Chondrocyte (in vitro differentiated cells): ENCODE data around the gene NHLRC2. TPM values are rescaled to one million over a fixed set of nuclear protein-coding genes. Genes with fewer than 3 reads are reported as not detected.

ENCODE experiments used
- DNase-seq: peaks from one replicate; pipeline ENCODE4 v3.0.0; 2021; ENCODE audit warnings: mixed read lengths, low spot score
- H3K27ac Mint-ChIP-seq: one replicate; pipeline ENCODE4 v1.8.0; 2021; ENCODE audit warnings: mild to moderate bottlenecking, moderate library complexity, mixed read lengths; ENCODE audit not compliant: unreplicated experiment
- H3K27me3 Mint-ChIP-seq: 2 replicates; pipeline ENCODE4 v1.8.0; 2021; ENCODE audit warnings: low read depth, mixed read lengths
- H3K36me3 Mint-ChIP-seq: 2 replicates; pipeline ENCODE4 v1.8.0; 2021; ENCODE audit warnings: low read depth, mixed read lengths
- H3K4me1 Mint-ChIP-seq: 2 replicates; pipeline ENCODE4 v1.8.0; 2021; ENCODE audit warnings: low read depth, mild to moderate bottlenecking, mixed read lengths
- H3K4me3 Mint-ChIP-seq: one replicate; pipeline ENCODE4 v1.8.0; 2021; ENCODE audit warnings: mild to moderate bottlenecking, moderate library complexity, mixed read lengths; ENCODE audit not compliant: unreplicated experiment
- H3K9me3 Mint-ChIP-seq: 2 replicates; pipeline ENCODE4 v1.8.0; 2021; ENCODE audit warnings: low read depth, mixed read lengths
- total RNA-seq: library from RNA; stranded (reverse); gene quantifications from 3 replicates; pipeline ENCODE4 v1.2.1, GENCODE V29; 2021
- TF ChIP-seq, protein P1 (sequence below): fragments of 200-600 bp; sonication (generic); IDR thresholded peaks from 2 replicates; pipeline ENCODE4 v1.5.0; 2021; ENCODE audit warnings: antibody characterized with exemption, mild to moderate bottlenecking, moderate library complexity

Gene NHLRC2
- total RNA-seq, 1 donor from 2014 or later: 29.2 TPM

DNA sequence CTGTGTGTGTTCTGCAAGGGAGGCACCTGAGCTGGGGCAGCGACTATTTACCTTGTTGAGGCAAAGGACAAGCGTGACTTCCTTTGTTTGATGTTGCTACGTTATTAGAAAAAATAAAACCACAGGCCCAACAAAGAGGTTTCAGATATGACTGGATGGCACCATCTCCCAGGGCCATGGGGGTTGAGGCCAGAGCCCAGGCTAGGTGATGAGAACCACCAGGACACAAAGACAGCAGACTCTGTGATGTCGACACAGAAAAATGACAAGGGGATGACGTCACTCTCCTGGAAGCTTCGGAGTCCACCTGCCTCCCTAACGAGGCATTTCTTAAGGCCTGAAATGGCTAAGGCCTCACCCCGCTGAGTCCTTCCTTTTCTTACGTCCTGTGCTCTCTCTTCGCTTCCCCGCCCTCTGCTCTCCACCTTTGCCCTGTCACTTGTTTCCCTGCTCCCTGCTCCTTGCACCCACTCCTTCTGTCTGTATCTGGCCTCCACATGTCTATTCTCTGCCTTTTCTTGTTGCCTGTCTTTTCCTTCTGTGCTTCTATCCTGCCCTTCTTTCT is 106.2 kb downstream of the NHLRC2 start:
- H3K4me3 Mint-ChIP-seq: no peak overlapping the region

DNA sequence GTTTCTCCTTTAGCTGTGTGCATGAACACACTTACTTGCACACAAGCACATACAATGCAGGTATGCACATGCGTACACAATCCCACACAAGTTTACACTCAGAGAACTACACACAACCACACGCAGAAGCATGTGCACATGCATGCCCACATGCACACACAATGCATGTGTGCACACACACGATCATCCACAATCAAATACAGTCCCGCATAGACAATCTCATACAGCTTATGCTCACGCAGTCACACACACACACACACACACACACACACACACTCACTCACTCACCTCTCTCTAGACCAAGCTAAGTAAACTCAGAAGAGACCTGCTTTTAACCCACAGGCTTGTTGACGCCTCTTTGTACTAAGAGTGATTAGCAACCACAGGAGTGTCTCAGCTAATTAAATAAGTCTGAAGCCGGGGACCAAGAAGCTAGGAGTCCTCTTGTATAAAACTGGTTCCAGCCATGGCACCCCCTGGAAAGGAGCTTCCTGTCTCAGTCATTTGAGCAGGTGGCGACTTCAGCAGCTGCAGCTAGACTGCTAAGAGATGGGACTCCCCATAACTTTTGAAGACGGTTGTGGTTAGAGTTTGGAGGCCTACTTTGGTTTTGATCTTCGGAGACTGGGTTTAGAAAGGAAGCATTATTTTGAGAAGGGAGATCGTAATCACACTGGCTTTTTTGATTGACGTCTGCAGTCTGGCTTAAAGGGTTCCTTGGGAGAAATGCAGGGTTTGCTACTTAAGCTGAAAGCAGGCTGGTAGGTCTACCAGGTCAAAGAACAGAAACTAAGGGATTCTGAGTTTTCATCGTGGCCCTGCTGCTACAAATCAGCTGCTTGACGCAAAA is 106.9 kb downstream of the NHLRC2 start:
- DNase-seq: no peak
- TF ChIP-seq, protein P1, sequence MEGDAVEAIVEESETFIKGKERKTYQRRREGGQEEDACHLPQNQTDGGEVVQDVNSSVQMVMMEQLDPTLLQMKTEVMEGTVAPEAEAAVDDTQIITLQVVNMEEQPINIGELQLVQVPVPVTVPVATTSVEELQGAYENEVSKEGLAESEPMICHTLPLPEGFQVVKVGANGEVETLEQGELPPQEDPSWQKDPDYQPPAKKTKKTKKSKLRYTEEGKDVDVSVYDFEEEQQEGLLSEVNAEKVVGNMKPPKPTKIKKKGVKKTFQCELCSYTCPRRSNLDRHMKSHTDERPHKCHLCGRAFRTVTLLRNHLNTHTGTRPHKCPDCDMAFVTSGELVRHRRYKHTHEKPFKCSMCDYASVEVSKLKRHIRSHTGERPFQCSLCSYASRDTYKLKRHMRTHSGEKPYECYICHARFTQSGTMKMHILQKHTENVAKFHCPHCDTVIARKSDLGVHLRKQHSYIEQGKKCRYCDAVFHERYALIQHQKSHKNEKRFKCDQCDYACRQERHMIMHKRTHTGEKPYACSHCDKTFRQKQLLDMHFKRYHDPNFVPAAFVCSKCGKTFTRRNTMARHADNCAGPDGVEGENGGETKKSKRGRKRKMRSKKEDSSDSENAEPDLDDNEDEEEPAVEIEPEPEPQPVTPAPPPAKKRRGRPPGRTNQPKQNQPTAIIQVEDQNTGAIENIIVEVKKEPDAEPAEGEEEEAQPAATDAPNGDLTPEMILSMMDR: no peak
- H3K9me3 Mint-ChIP-seq: no peaks in the 10 kb centered on the region
- peaks cover 39% of the 10 kb centered on the region for H3K4me1 Mint-ChIP-seq
- no peak overlapping the region for H3K27ac Mint-ChIP-seq
- no peaks in the 10 kb centered on the region for H3K27me3 Mint-ChIP-seq
- no peaks in the 10 kb centered on the region for H3K36me3 Mint-ChIP-seq
- no peak overlapping the region for H3K4me3 Mint-ChIP-seq

More for the DNA sequence above, 106.2 kb downstream of the NHLRC2 start:
- TF ChIP-seq, protein P1: no peak
- Mint-ChIP-seq H3K27ac (no peak overlapping the region), H3K36me3 (no peaks in the 10 kb centered on the region), H3K9me3 (no peaks in the 10 kb centered on the region), H3K4me1 (peaks cover 40% of the 10 kb centered on the region), H3K27me3 (no peaks in the 10 kb centered on the region)
- DNase-seq: no peak

DNA sequence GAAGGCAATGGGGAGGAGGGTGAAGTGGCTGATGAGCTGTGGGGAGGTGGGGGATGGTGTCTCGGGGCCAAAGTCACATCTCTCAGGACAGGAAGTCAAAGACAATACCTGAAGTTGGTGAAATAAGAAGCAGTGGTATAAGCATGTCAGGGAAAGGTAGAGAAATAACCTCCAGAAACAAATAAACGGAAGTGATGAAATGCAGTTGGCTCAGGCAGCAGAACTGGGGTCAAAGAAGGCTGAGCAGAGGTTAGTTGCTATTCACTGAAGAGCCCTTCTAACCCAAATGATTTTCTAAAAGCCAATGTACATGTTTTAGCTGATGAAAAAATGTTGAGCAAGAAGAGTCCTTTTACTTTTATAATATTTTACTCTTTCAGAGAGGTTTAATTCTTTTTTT is 110.6 kb downstream of the NHLRC2 start:
- peaks cover 3% of the 10 kb centered on the region for H3K4me1 Mint-ChIP-seq
- TF ChIP-seq, protein P1: no peak
- no peaks in the 10 kb centered on the region for H3K36me3 Mint-ChIP-seq
- no peak overlapping the region for H3K4me3 Mint-ChIP-seq
- DNase-seq: no peak
- peaks cover 4% of the 10 kb centered on the region for H3K9me3 Mint-ChIP-seq
- no peak overlapping the region for H3K27ac Mint-ChIP-seq
- H3K27me3 Mint-ChIP-seq: no peaks in the 10 kb centered on the region

DNA sequence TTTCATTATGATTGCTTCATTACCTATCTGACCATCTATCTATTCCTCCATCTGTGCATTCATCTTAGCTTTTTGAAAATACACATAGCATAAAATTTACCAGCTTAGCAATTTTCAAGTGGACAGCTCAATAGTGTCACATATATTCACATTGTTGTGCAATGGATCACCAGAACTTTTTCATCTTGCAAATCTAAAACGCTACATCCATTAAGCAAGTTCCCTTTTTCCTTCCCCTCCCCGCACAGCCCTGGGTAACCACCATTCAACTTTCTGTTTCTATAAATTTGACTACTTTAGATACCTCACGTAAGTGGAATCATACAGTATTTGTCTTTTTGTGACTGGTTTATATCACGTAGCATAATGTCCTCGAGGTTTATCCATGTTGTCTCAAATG is 111.2 kb downstream of the NHLRC2 start:
- H3K9me3 Mint-ChIP-seq: peaks cover 4% of the 10 kb centered on the region
- peaks cover 3% of the 10 kb centered on the region for H3K4me1 Mint-ChIP-seq
- no peaks in the 10 kb centered on the region for H3K27me3 Mint-ChIP-seq
- no peak overlapping the region for H3K27ac Mint-ChIP-seq
- TF ChIP-seq, protein P1: no peak
- no peaks in the 10 kb centered on the region for H3K36me3 Mint-ChIP-seq
- no peak overlapping the region for H3K4me3 Mint-ChIP-seq
- DNase-seq: no peak

Other genes starting within 250 kb of the NHLRC2 start
- gene NRAP, start 190.6 kb upstream of the NHLRC2 start, total RNA-seq: not detected in 3 replicates
- gene CASP7, start 174.7 kb upstream of the NHLRC2 start, total RNA-seq: 24.0 to 30.4 TPM (median 26.2 TPM) in 3 replicates
- not detected in 3 replicates for gene PLEKHS1, start 103.0 kb upstream of the NHLRC2 start, total RNA-seq
- 5.7 to 7.0 TPM (median 6.3 TPM) in 3 replicates for gene DCLRE1A, start 579 bp upstream of the NHLRC2 start, total RNA-seq
- gene ADRB1, start 189.2 kb downstream of the NHLRC2 start, total RNA-seq: 0.07 to 0.65 TPM (median 0.15 TPM) in 3 replicates